Endothelial cell of umbilical vein (primary cell): ENCODE results near the gene PTPRO. TPM values are rescaled to one million over a fixed set of nuclear protein-coding genes. Genes with fewer than 3 reads are reported as not detected.

Experiments
- BruUV-seq: library from RNA; stranded (reverse); fragments of 400-500 nt; replicated peaks from 2 replicates; lab custom pipeline; 2021; lab: Mats Ljungman, UMichigan
- CTCF ChIA-PET: fragments of 300-600, 350-600 bp; sonication (Branson Sonifier 250); formaldehyde crosslinking; loops from one replicate; lab custom pipeline; 2021; ENCODE audit warnings: antibody characterized with exemption, inconsistent platforms; lab: Charles Lee
- POLR2A ChIA-PET: fragments of 300-600, 350-600 bp; sonication (Branson Sonifier 250); formaldehyde crosslinking; loops from one replicate; lab custom pipeline; 2021; ENCODE audit warnings: antibody characterized with exemption, inconsistent platforms; lab: Charles Lee
- DNase-seq: peaks from one replicate; pipeline ENCODE4 v3.0.0-alpha.2; 2011; ENCODE audit warnings: low read depth, low spot score
- FAIRE-seq: peaks from 2 replicates; lab custom pipeline; 2011; peaks lifted over from hg19 to GRCh38; lab: Jason Lieb, UNC
- H2AFZ ChIP-seq: 2 replicates; pipeline ENCODE4 v1.6.0; 2012; ENCODE audit warnings: low read depth, low read length, control low read depth, inconsistent platforms
- H3K27ac ChIP-seq: 2 replicates; pipeline ENCODE4 v1.5.1; 2011; ENCODE audit warnings: low read depth, mild to moderate bottlenecking, control low read depth, low read length, moderate library complexity; ENCODE audit not compliant: insufficient read depth
- H3K27me3 ChIP-seq, 2 experiments: 2 replicates each; pipeline versions ENCODE4 v1.6.0 to v1.6.1; 2011; ENCODE audit warnings: low read length in 2 of 2, mixed read lengths in 1 of 2; ENCODE audit not compliant: control insufficient read depth in 2 of 2, insufficient read depth in 2 of 2
- H3K36me3 ChIP-seq, 2 experiments: 2 replicates in 1 of 2; 3 replicates in 1 of 2; pipeline ENCODE4 v1.5.1; 2011; ENCODE audit warnings: low read length in 2 of 2, mild to moderate bottlenecking in 1 of 2, moderate library complexity in 1 of 2; ENCODE audit not compliant: control insufficient read depth in 2 of 2, insufficient read depth in 2 of 2; ENCODE audit errors: extremely low read depth in 1 of 2
- H3K4me1 ChIP-seq: 3 replicates; pipeline ENCODE4 v1.5.1; 2011; ENCODE audit warnings: mild to moderate bottlenecking, low read length; ENCODE audit not compliant: control insufficient read depth, insufficient read depth; ENCODE audit errors: extremely low read depth
- H3K4me2 ChIP-seq: 2 replicates; pipeline ENCODE4 v1.6.1; 2011; ENCODE audit warnings: low read length, control low read depth, mixed read lengths; ENCODE audit not compliant: insufficient read depth
- H3K4me3 ChIP-seq, 3 experiments: fragments of 200-600 bp in 1 of 3; sonication (generic), shearing (Covaris generic) in 1 of 3; replicated peaks in 1 of 3; 2 replicates each; pipeline ENCODE4 v1.5.1; 2011 to 2016; ENCODE audit warnings: control low read depth in 3 of 3, low read length in 3 of 3, mild to moderate bottlenecking in 2 of 3, inconsistent platforms in 1 of 3, low read depth in 1 of 3, moderate library complexity in 1 of 3; ENCODE audit not compliant: insufficient read depth in 1 of 3
- H3K79me2 ChIP-seq: 2 replicates; pipeline ENCODE4 v1.6.0; 2012; ENCODE audit warnings: low read length, inconsistent platforms; ENCODE audit not compliant: control insufficient read depth, insufficient read depth
- H3K9ac ChIP-seq: replicated peaks from 2 replicates; pipeline ENCODE3; 2011; ENCODE audit warnings: low read length, control low read depth; ENCODE audit not compliant: insufficient read depth; ENCODE audit errors: extremely low read depth
- H3K9me1 ChIP-seq: replicated peaks from 3 replicates; pipeline ENCODE4 v1.6.0; 2011; ENCODE audit warnings: mild to moderate bottlenecking, low read length; ENCODE audit not compliant: control insufficient read depth, insufficient read depth; ENCODE audit errors: extremely low read depth
- H3K9me3 ChIP-seq: replicated peaks from 2 replicates; pipeline ENCODE4 v1.5.1; 2012; ENCODE audit warnings: low read length, inconsistent platforms; ENCODE audit not compliant: control insufficient read depth, insufficient read depth
- H4K20me1 ChIP-seq: replicated peaks from 2 replicates; pipeline ENCODE3; 2011; ENCODE audit warnings: mild to moderate bottlenecking, low read length; ENCODE audit not compliant: control insufficient read depth, insufficient read depth; ENCODE audit errors: extremely low read depth
- EZH2 ChIP-seq: IDR thresholded peaks from 2 replicates; pipeline ENCODE4 v1.6.1; 2012; ENCODE audit warnings: borderline replicate concordance, low read depth, mild to moderate bottlenecking, moderate library complexity, low read length, inconsistent platforms; ENCODE audit not compliant: severe bottlenecking
- FOS ChIP-seq: IDR thresholded peaks from 2 replicates; pipeline ENCODE4 v1.6.1; 2011; ENCODE audit warnings: mild to moderate bottlenecking, low read length, moderate library complexity, borderline replicate concordance; ENCODE audit not compliant: insufficient read depth
- GATA2 ChIP-seq: IDR thresholded peaks from 2 replicates; pipeline ENCODE4 v1.7.0; 2011; ENCODE audit warnings: low read depth, mild to moderate bottlenecking, moderate library complexity, mixed read lengths, low read length; ENCODE audit not compliant: insufficient read length, insufficient read depth
- JUN ChIP-seq: IDR thresholded peaks from 2 replicates; pipeline ENCODE4 v1.6.1; 2011; ENCODE audit warnings: borderline replicate concordance, low read depth; ENCODE audit not compliant: insufficient read length, insufficient read depth
- MYC ChIP-seq: IDR thresholded peaks from one replicate; pipeline ENCODE4 v1.6.1; 2011; ENCODE audit warnings: mild to moderate bottlenecking, low read depth, low read length
- POLR2A ChIP-seq: IDR thresholded peaks from 2 replicates; pipeline ENCODE4 v1.6.1; 2012; ENCODE audit warnings: low read depth, mild to moderate bottlenecking, control low read depth, low read length
- POLR2AphosphoS5 ChIP-seq: IDR thresholded peaks from 2 replicates; pipeline ENCODE4 v1.6.1; 2012; ENCODE audit warnings: low read depth, mild to moderate bottlenecking, control low read depth, low read length, moderate library complexity; ENCODE audit not compliant: insufficient read depth
- dilution Hi-C: fragments of 300-500 bp; cut with MboI; formaldehyde crosslinking; loops from one replicate; pipeline ENCODE4 v1.15.0; 2019; ENCODE audit warnings: low sequenced_read_pairs; ENCODE audit not compliant: extremely low pct_ligation_motif_present
- intact Hi-C: fragments of 100-400 bp; cut with micrococcal nuclease; formaldehyde crosslinking; loops from one replicate; pipeline ENCODE4 v1.10.0; 2022
- polyA plus RNA-seq, 4 experiments: library from polyadenylated mRNA; depleted of rRNA in 3 of 4; stranded (reverse) in 3 of 4; unstranded in 1 of 4; fragments of >200 nt; gene quantifications; 2 replicates each; pipeline versions ENCODE4 v1.2.1 to v1.2.3, GENCODE V29; 2011 to 2012; ENCODE audit warnings: missing spikeins in 1 of 4
- total RNA-seq: library from RNA; stranded (reverse); gene quantifications from 2 replicates; pipeline ENCODE4 v1.2.3, GENCODE V29; 2021
- TF ChIP-seq, protein P1 (sequence below): IDR thresholded peaks from 2 replicates; pipeline ENCODE4 v1.6.1; 2011; ENCODE audit not compliant: insufficient read depth, insufficient read length
- TF ChIP-seq, protein P2 (sequence below), 2 donors: IDR thresholded peaks; 1 replicate in 1 of 2; 2 replicates in 1 of 2; pipeline ENCODE4 v1.5.1; 2011; ENCODE audit warnings: low read length in 2 of 2, mild to moderate bottlenecking in 2 of 2, moderate library complexity in 2 of 2, control low read depth in 1 of 2, inconsistent platforms in 1 of 2, low read depth in 1 of 2; ENCODE audit not compliant: insufficient read depth in 1 of 2; ENCODE audit errors: extremely low read depth in 1 of 2

PTPRO gene
- total and polyA plus RNA-seq, 2 donors (not counting 3 experiments of a cell fraction or from before 2014, with no cell fraction given), result not detected

DNA sequence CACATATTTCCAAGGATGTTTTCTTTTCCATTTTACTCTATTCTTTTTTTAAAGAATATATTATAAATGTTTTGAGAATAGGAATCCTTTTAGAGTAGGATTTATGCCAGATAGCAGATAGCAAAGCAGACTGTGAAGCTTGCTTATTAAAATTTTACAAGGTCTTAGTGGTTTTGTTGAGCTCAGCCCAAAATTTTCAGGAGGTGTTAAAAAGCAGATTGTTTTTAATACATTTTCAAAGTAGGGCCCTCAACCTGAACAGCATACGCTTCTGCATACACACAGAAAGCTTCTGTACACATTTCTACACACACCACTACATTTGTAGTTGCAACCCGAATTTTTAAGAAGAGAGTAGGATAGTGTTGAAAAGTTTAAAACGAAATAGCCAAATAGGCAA is 315.9 kb downstream of the PTPRO start:
- no peak for TF ChIP-seq FOS
- TF ChIP-seq POLR2A, result no peak
- no peak for TF ChIP-seq GATA2
- TF ChIP-seq EZH2, result no peak
- no peak for TF ChIP-seq JUN
- no peak for TF ChIP-seq POLR2AphosphoS5
- TF ChIP-seq MYC, result no peak
- TF ChIP-seq, protein P1, sequence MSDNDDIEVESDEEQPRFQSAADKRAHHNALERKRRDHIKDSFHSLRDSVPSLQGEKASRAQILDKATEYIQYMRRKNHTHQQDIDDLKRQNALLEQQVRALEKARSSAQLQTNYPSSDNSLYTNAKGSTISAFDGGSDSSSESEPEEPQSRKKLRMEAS, result no peak
- Histone ChIP-seq H2AFZ (no peak overlapping the region), H3K4me2 (peak overlapping the region; percentile 54), H3K27ac (peak overlapping the region; percentile 75), H4K20me1 (no peaks in the 10 kb centered on the region), H3K27me3 (no peaks in the 10 kb centered on the region), H3K79me2 (no peaks in the 10 kb centered on the region), H3K9me1 (no peaks in the 10 kb centered on the region), H3K9ac (no peak overlapping the region), H3K36me3 (no peaks in the 10 kb centered on the region), H3K9me3 (no peaks in the 10 kb centered on the region), H3K4me3 (no peak overlapping the region), H3K4me1 (peaks cover 40% of the 10 kb centered on the region)
- DNase-seq (no peak), FAIRE-seq (no peak)
- intact Hi-C loops, result no loop called here
- no TSS peak for BruUV-seq
- dilution Hi-C loops, result no loop called here
- POLR2A ChIA-PET, result no interaction called here
- CTCF ChIA-PET, result no interaction called here

GRCh38 chr12:15644700-15645099 is 322.4 kb downstream of the PTPRO start:
- no peaks in the 10 kb centered on the region for H3K4me1 ChIP-seq
- dilution Hi-C loops, result no loop called here
- H4K20me1 ChIP-seq, result no peaks in the 10 kb centered on the region
- H2AFZ ChIP-seq, result no peak overlapping the region
- no peaks in the 10 kb centered on the region for H3K27me3 ChIP-seq
- no TSS peak for BruUV-seq
- DNase-seq (no peak), FAIRE-seq (no peak)
- no peaks in the 10 kb centered on the region for H3K79me2 ChIP-seq
- intact Hi-C loops, result no loop called here
- TF ChIP-seq, protein P1, result no peak
- TF ChIP-seq POLR2A (no peak), FOS (no peak), EZH2 (no peak), POLR2AphosphoS5 (no peak), GATA2 (no peak), MYC (no peak), JUN (no peak)
- TF ChIP-seq, protein P2, sequence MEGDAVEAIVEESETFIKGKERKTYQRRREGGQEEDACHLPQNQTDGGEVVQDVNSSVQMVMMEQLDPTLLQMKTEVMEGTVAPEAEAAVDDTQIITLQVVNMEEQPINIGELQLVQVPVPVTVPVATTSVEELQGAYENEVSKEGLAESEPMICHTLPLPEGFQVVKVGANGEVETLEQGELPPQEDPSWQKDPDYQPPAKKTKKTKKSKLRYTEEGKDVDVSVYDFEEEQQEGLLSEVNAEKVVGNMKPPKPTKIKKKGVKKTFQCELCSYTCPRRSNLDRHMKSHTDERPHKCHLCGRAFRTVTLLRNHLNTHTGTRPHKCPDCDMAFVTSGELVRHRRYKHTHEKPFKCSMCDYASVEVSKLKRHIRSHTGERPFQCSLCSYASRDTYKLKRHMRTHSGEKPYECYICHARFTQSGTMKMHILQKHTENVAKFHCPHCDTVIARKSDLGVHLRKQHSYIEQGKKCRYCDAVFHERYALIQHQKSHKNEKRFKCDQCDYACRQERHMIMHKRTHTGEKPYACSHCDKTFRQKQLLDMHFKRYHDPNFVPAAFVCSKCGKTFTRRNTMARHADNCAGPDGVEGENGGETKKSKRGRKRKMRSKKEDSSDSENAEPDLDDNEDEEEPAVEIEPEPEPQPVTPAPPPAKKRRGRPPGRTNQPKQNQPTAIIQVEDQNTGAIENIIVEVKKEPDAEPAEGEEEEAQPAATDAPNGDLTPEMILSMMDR (IDR thresholded peaks at IDR 0.05; ENCODE audit: extremely low read depth in 1 of 2, insufficient read depth in 1 of 2, low read depth in 1 of 2, low read length in 2 of 2), result no peak
- CTCF ChIA-PET, result interaction anchor here (0.7 to 1.3 kb wide), 3 partner anchors 18 to 112 kb away, joined by 3 to 4 read pairs (median 4); no protein-coding TSS in a partner anchor
- no peak overlapping the region for H3K4me3 ChIP-seq
- no peak overlapping the region for H3K4me2 ChIP-seq
- POLR2A ChIA-PET, result no interaction called here
- H3K36me3 ChIP-seq, result no peaks in the 10 kb centered on the region
- H3K9me1 ChIP-seq, result no peaks in the 10 kb centered on the region
- no peak overlapping the region for H3K9ac ChIP-seq
- H3K27ac ChIP-seq, result no peak overlapping the region
- no peaks in the 10 kb centered on the region for H3K9me3 ChIP-seq
